Muscle layer of colon (tissue), 2 donors: ENCODE measurements around the gene GNG12.

Experiments used
- H3K27ac ChIP-seq: one replicate; pipeline ENCODE4 v1.7.0; 2013; ENCODE audit warnings: low read depth, mild to moderate bottlenecking, low read length, moderate library complexity
- H3K27me3 ChIP-seq, 2 donors: one replicate each; pipeline ENCODE4 v1.7.0; 2013; ENCODE audit warnings: low read length in 2 of 2, mild to moderate bottlenecking in 2 of 2; ENCODE audit not compliant: insufficient read depth in 2 of 2, control insufficient read depth in 1 of 2
- H3K36me3 ChIP-seq: one replicate; pipeline ENCODE4 v1.7.0; 2013; ENCODE audit warnings: mild to moderate bottlenecking, low read length; ENCODE audit not compliant: insufficient read depth
- H3K4me1 ChIP-seq: one replicate; pipeline ENCODE4 v1.7.0; 2013; ENCODE audit warnings: mild to moderate bottlenecking, low read length; ENCODE audit not compliant: insufficient read depth
- H3K4me3 ChIP-seq, 2 donors: one replicate each; pipeline ENCODE4 v1.7.0; 2013; ENCODE audit warnings: low read length in 2 of 2, low read depth in 1 of 2, mild to moderate bottlenecking in 1 of 2, moderate library complexity in 1 of 2
- H3K9ac ChIP-seq: one replicate; pipeline ENCODE4 v1.7.0; 2013; ENCODE audit warnings: low read length
- H3K9me3 ChIP-seq: one replicate; pipeline ENCODE4 v1.7.0; 2013; ENCODE audit warnings: mild to moderate bottlenecking, low read length
- donor health status: abdominal sarcoma.
- donor health status: Adenocarcinoma of cecum.

GNG12 gene

GRCh38 chr1:67855961-67856360 is 22.7 kb upstream of the GNG12 start:
- Histone ChIP-seq H3K27ac (no peak overlapping the region), H3K4me3 (no peak overlapping the region), H3K9me3 (no peaks in the 10 kb centered on the region), H3K4me1 (no peaks in the 10 kb centered on the region), H3K27me3 (no peaks in the 10 kb centered on the region), H3K9ac (no peak overlapping the region), H3K36me3 (no peaks in the 10 kb centered on the region)

GRCh38 chr1:67855444-67855843 is 22.2 kb upstream of the GNG12 start:
- no peaks in the 10 kb centered on the region for H3K27me3 ChIP-seq
- no peaks in the 10 kb centered on the region for H3K9me3 ChIP-seq
- no peak overlapping the region for H3K4me3 ChIP-seq

GRCh38 chr1:67853704-67854103 is 20.4 kb upstream of the GNG12 start:
- no peaks in the 10 kb centered on the region for H3K9me3 ChIP-seq
- peaks cover 13% of the 10 kb centered on the region for H3K4me1 ChIP-seq
- no peak overlapping the region for H3K4me3 ChIP-seq
- no peaks in the 10 kb centered on the region for H3K36me3 ChIP-seq
- H3K27me3 ChIP-seq, result no peaks in the 10 kb centered on the region
- no peak overlapping the region for H3K27ac ChIP-seq
- H3K9ac ChIP-seq, result no peak overlapping the region

More at GRCh38 chr1:67855444-67855843, 22.2 kb upstream of the GNG12 start:
- H3K36me3 ChIP-seq, result no peaks in the 10 kb centered on the region
- H3K9ac ChIP-seq, result no peak overlapping the region
- no peak overlapping the region for H3K27ac ChIP-seq
- peaks cover 5% of the 10 kb centered on the region for H3K4me1 ChIP-seq

- Histone ChIP-seq H3K4me3 (no peak overlapping the region), H3K4me1 (peaks cover 13% of the 10 kb centered on the region), H3K27ac (no peak overlapping the region), H3K9me3 (no peaks in the 10 kb centered on the region), H3K36me3 (no peaks in the 10 kb centered on the region), H3K9ac (no peak overlapping the region), H3K27me3 (no peaks in the 10 kb centered on the region)
Measured at GRCh38 chr1:67851800-67852199, 18.5 kb upstream of the GNG12 start.

- H3K27ac ChIP-seq, result no peak overlapping the region
- no peak overlapping the region for H3K4me3 ChIP-seq
Measured at GRCh38 chr1:67850611-67851075, 17.4 kb upstream of the GNG12 start.

GRCh38 chr1:67850151-67850551 is 16.9 kb upstream of the GNG12 start:
- Histone ChIP-seq H3K27ac (no peak overlapping the region), H3K4me1 (peaks cover 13% of the 10 kb centered on the region), H3K9me3 (no peaks in the 10 kb centered on the region), H3K9ac (no peak overlapping the region), H3K27me3 (no peaks in the 10 kb centered on the region), H3K4me3 (no peak overlapping the region), H3K36me3 (no peaks in the 10 kb centered on the region)

More at GRCh38 chr1:67850611-67851075, 17.4 kb upstream of the GNG12 start:
- Histone ChIP-seq H3K4me1 (peaks cover 13% of the 10 kb centered on the region), H3K36me3 (no peaks in the 10 kb centered on the region), H3K27me3 (no peaks in the 10 kb centered on the region), H3K9me3 (no peaks in the 10 kb centered on the region), H3K9ac (no peak overlapping the region)

- Histone ChIP-seq H3K36me3 (no peaks in the 10 kb centered on the region), H3K27ac (no peak overlapping the region), H3K9ac (no peak overlapping the region), H3K27me3 (no peaks in the 10 kb centered on the region), H3K4me1 (peaks cover 13% of the 10 kb centered on the region), H3K4me3 (no peak overlapping the region), H3K9me3 (no peaks in the 10 kb centered on the region)
Measured at GRCh38 chr1:67847466-67847865, 14.2 kb upstream of the GNG12 start.

- Histone ChIP-seq H3K9ac (no peak overlapping the region), H3K27ac (no peak overlapping the region), H3K36me3 (no peaks in the 10 kb centered on the region), H3K4me1 (peaks cover 13% of the 10 kb centered on the region), H3K4me3 (no peak overlapping the region), H3K27me3 (no peaks in the 10 kb centered on the region), H3K9me3 (no peaks in the 10 kb centered on the region)
Measured at GRCh38 chr1:67846538-67846937, 13.3 kb upstream of the GNG12 start.

- H3K9ac ChIP-seq, result no peak overlapping the region
- H3K27me3 ChIP-seq, result no peaks in the 10 kb centered on the region
- H3K4me3 ChIP-seq, result no peak overlapping the region
- peaks cover 3% of the 10 kb centered on the region for H3K4me1 ChIP-seq
- no peaks in the 10 kb centered on the region for H3K36me3 ChIP-seq
- H3K27ac ChIP-seq, result no peak overlapping the region
- no peaks in the 10 kb centered on the region for H3K9me3 ChIP-seq
Measured at GRCh38 chr1:67844988-67845387, 11.7 kb upstream of the GNG12 start.

GRCh38 chr1:67843746-67844145 is 10.5 kb upstream of the GNG12 start:
- Histone ChIP-seq H3K9ac (no peak overlapping the region), H3K27ac (no peak overlapping the region), H3K9me3 (no peaks in the 10 kb centered on the region), H3K36me3 (no peaks in the 10 kb centered on the region), H3K4me3 (no peak overlapping the region), H3K4me1 (no peaks in the 10 kb centered on the region), H3K27me3 (no peaks in the 10 kb centered on the region)

- H3K36me3 ChIP-seq, result no peaks in the 10 kb centered on the region
- no peaks in the 10 kb centered on the region for H3K27me3 ChIP-seq
- no peak overlapping the region for H3K9ac ChIP-seq
- no peak overlapping the region for H3K27ac ChIP-seq
- H3K9me3 ChIP-seq, result no peaks in the 10 kb centered on the region
- no peak overlapping the region for H3K4me3 ChIP-seq
- no peaks in the 10 kb centered on the region for H3K4me1 ChIP-seq
Measured at GRCh38 chr1:67843331-67843730, 10.1 kb upstream of the GNG12 start.

- Histone ChIP-seq H3K27ac (no peak overlapping the region), H3K4me1 (peaks cover 4% of the 10 kb centered on the region), H3K9me3 (no peaks in the 10 kb centered on the region), H3K9ac (no peak overlapping the region), H3K27me3 (no peaks in the 10 kb centered on the region), H3K4me3 (no peak overlapping the region), H3K36me3 (no peaks in the 10 kb centered on the region)
Measured at GRCh38 chr1:67840449-67840848, 7.2 kb upstream of the GNG12 start.
